Suprapubic skin (tissue), 4 donors: ENCODE measurements around the gene MYLK4. TPM values are rescaled to one million over a fixed set of nuclear protein-coding genes. Genes with fewer than 3 reads are reported as not detected.

Experiments
- DNase-seq, 2 donors: peaks; one replicate each; pipeline ENCODE4 v3.0.0-alpha.2; 2019; ENCODE audit warnings: low spot score in 2 of 2
- H3K27ac ChIP-seq: fragments of 200-600 bp; sonication (generic); one replicate; pipeline ENCODE4 v1.5.1; 2019
- H3K27me3 ChIP-seq: fragments of 200-600 bp; sonication (generic); one replicate; pipeline ENCODE4 v1.5.1; 2019
- H3K36me3 ChIP-seq: fragments of 200-600 bp; sonication (generic); one replicate; pipeline ENCODE4 v1.5.1; 2019
- H3K4me1 ChIP-seq: fragments of 200-600 bp; sonication (generic); one replicate; pipeline ENCODE4 v1.5.1; 2019
- H3K4me3 ChIP-seq: fragments of 200-600 bp; sonication (generic); one replicate; pipeline ENCODE4 v1.5.1; 2019; ENCODE audit warnings: mild to moderate bottlenecking
- H3K9me3 ChIP-seq: fragments of 200-600 bp; sonication (generic); one replicate; pipeline ENCODE4 v1.5.1; 2019
- CTCF ChIP-seq, 2 donors: fragments of 200-600 bp in 1 of 2; fragments of 450-650 bp in 1 of 2; sonication (generic) in 1 of 2; IDR thresholded peaks; one replicate each; pipeline ENCODE4 v1.5.1; 2016 to 2019; ENCODE audit warnings: antibody characterized with exemption in 2 of 2, mild to moderate bottlenecking in 1 of 2, moderate library complexity in 1 of 2
- EP300 ChIP-seq: sonication (generic); formaldehyde crosslinking; IDR thresholded peaks from one replicate; pipeline ENCODE4 v1.6.1; 2017; ENCODE audit warnings: antibody characterized with exemption
- POLR2A ChIP-seq, 2 donors: fragments of 450-650 bp; IDR thresholded peaks; one replicate each; pipeline ENCODE4 v1.6.1; 2017; ENCODE audit warnings: antibody characterized with exemption in 2 of 2, mild to moderate bottlenecking in 2 of 2, moderate library complexity in 2 of 2
- POLR2AphosphoS5 ChIP-seq, 3 donors: sonication (generic); formaldehyde crosslinking; IDR thresholded peaks; one replicate each; pipeline ENCODE4 v1.6.1; 2017; ENCODE audit warnings: antibody characterized with exemption in 3 of 3
- WGBS: methylation state at CpG from one replicate; pipeline ENCODE4 v1.1.5; 2018; 5-methylcytosine and 5-hydroxymethylcytosine counted together
- total RNA-seq, 4 donors: library from RNA; depleted of rRNA; stranded (reverse); fragments of >200 nt; gene quantifications; one replicate each; pipeline ENCODE4 v1.1.0, GENCODE V29; 2016

MYLK4 gene
- total RNA-seq, 4 donors from 2014 or later, result 1.8 to 6.6 (median 3.5) TPM

DNA sequence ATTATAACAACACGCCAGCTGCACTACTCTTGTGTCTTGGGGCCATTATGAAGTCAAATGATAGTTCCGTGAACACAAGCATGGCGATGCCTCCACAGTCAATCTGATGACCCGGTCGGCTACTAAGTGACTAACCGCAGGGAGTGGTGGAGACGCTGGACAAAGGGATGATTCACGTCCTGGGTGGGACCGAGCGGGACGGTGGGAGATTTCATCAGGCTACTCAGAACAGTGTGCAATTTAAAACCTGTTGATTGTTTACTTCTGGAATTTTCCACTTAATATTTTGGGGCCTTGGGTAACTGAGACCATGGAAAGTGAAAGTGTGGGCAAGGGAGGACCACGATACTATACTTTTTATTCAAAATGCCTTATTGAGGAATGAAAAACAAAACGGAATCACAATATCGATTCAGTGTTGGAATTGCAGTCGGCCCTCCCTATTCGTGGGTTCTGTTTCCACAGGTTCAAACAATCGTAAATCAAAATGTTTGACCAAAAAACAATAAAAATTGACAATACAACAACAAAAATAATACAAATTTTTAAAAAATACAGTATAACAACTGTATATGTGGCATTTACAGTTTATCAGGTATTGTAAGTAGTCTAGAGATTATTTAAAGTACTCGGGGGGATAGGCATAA is 66.5 kb downstream of the MYLK4 start:
- H3K36me3 ChIP-seq, result no peaks in the 10 kb centered on the region
- DNase-seq, result no peak
- 94% methylated on average over 18 of the region's 18 CpGs for WGBS
- no peak overlapping the region for H3K4me3 ChIP-seq
- TF ChIP-seq POLR2A (IDR thresholded peaks at IDR 0.05) (no peak), EP300 (no peak), CTCF (IDR thresholded peaks at IDR 0.05) (no peak)
- H3K9me3 ChIP-seq, result no peaks in the 10 kb centered on the region
- H3K27me3 ChIP-seq, result no peaks in the 10 kb centered on the region
- no peaks in the 10 kb centered on the region for H3K4me1 ChIP-seq
- no peak overlapping the region for H3K27ac ChIP-seq

GRCh38 chr6:2680264-2680922 is 70.3 kb downstream of the MYLK4 start:
- Histone ChIP-seq H3K27ac (no peak overlapping the region), H3K27me3 (no peaks in the 10 kb centered on the region), H3K4me3 (no peak overlapping the region), H3K4me1 (no peaks in the 10 kb centered on the region), H3K36me3 (no peaks in the 10 kb centered on the region), H3K9me3 (no peaks in the 10 kb centered on the region)
- DNase-seq, result no peak
- TF ChIP-seq POLR2AphosphoS5 (IDR thresholded peaks at IDR 0.05) (no peak), POLR2A (IDR thresholded peaks at IDR 0.05) (no peak), CTCF (IDR thresholded peaks at IDR 0.05) (no peak), EP300 (no peak)
- WGBS, result 83% methylated on average over 15 of the region's 15 CpGs

DNA sequence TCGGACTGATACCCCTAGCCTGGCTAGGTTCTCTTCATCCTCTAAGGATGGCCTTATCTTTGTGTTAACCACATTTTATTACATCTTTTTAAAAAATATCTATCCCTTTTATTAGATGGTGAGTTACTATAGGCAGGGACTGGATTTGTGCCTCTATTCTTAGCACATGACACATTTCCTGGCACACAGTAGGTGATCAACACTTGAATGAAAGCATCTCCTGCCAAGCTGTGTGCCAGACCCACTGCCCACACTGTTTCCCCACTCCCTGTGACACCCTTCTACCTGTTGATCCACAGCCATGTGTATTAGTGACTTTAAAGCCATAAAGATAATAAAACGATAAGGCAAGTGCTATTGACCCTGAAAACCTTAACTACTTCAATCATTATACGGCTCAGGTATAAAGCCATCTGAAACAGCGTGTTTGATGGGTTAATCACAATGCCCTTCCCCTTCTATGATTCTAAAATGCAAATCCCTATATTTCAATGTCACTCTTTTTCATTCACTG is 73.6 kb downstream of the MYLK4 start:
- TF ChIP-seq POLR2AphosphoS5 (IDR thresholded peaks at IDR 0.05) (no peak), CTCF (IDR thresholded peaks at IDR 0.05) (no peak), EP300 (no peak), POLR2A (IDR thresholded peaks at IDR 0.05) (no peak)
- Histone ChIP-seq H3K9me3 (no peaks in the 10 kb centered on the region), H3K27ac (no peak overlapping the region), H3K36me3 (no peaks in the 10 kb centered on the region), H3K4me1 (no peaks in the 10 kb centered on the region), H3K27me3 (no peaks in the 10 kb centered on the region), H3K4me3 (no peak overlapping the region)
- 96% methylated on average over 4 of the region's 4 CpGs for WGBS
- no peak for DNase-seq

DNA sequence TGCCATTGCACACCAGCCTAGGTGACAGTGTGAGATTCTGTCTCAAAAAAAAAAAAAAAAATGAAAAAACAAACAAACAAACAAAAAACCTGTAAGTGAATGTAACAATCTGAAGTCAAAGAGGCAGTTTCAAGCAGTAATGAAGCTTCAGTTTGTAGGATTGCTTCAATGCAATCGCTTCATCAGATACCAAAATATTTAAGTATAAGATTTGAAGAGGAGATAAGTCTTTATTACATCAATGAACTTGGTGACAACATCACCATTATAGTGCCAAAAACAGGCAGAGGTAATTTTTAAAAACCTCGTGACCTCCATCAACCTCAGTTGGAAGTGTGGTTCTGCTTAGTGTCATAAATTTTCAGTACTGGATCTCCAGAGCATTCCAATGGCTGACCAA is 74.7 kb downstream of the MYLK4 start:
- no peaks in the 10 kb centered on the region for H3K4me1 ChIP-seq
- H3K27ac ChIP-seq, result no peak overlapping the region
- 80% methylated on average over 2 of the region's 2 CpGs for WGBS
- TF ChIP-seq POLR2A (IDR thresholded peaks at IDR 0.05) (no peak), EP300 (no peak), POLR2AphosphoS5 (IDR thresholded peaks at IDR 0.05) (no peak)
- DNase-seq, result no peak
- no peak overlapping the region for H3K4me3 ChIP-seq
- no peaks in the 10 kb centered on the region for H3K27me3 ChIP-seq
- H3K36me3 ChIP-seq, result no peaks in the 10 kb centered on the region
- no peaks in the 10 kb centered on the region for H3K9me3 ChIP-seq

- Histone ChIP-seq H3K36me3 (no peaks in the 10 kb centered on the region), H3K27me3 (no peaks in the 10 kb centered on the region), H3K4me1 (no peaks in the 10 kb centered on the region), H3K27ac (no peak overlapping the region), H3K9me3 (no peaks in the 10 kb centered on the region), H3K4me3 (no peak overlapping the region)
- WGBS, result 93% methylated on average over 6 of the region's 6 CpGs
- DNase-seq, result no peak
- TF ChIP-seq POLR2AphosphoS5 (IDR thresholded peaks at IDR 0.05) (no peak), CTCF (IDR thresholded peaks at IDR 0.05) (no peak), POLR2A (IDR thresholded peaks at IDR 0.05) (no peak), EP300 (no peak)
These were observed 75.9 kb downstream of the MYLK4 start for GRCh38 chr6:2674857-2675256.
